ENCODE data around the gene TMC1. TPM values are rescaled to one million over a fixed set of nuclear protein-coding genes. Genes with fewer than 3 reads are reported as not detected.

TMC1 gene
- total and polyA plus RNA-seq, 4 experiments from 2014 or later = not detected

GRCh38 chr9:72623156-72623555 is 101.7 kb downstream of the TMC1 start:
- Histone ChIP-seq H3K27me3 (ENCODE audit: insufficient read depth, low read length) (no peaks in the 10 kb centered on the region), H3K27ac (ENCODE audit: low read depth, low read length) (no peak overlapping the region), H3K9me3 (ENCODE audit: control insufficient read depth in 1 of 2, low read length in 2 of 2) (no peaks in the 10 kb centered on the region), H3K36me3 (ENCODE audit: insufficient read depth, low read length) (no peaks in the 10 kb centered on the region), H3K4me3 (ENCODE audit: low read length in 2 of 2) (no peak overlapping the region), H3K4me1 (ENCODE audit: insufficient read depth, low read length) (no peaks in the 10 kb centered on the region)
- no peak for DNase-seq
- Mint-ChIP-seq H3K27me3 (peaks cover 0 to 3% of the 10 kb centered on the region in 2 donors), H3K4me3 (no peak overlapping the region), H3K27ac (no peak overlapping the region), H3K9me3 (no peaks in the 10 kb centered on the region), H3K36me3 (no peaks in the 10 kb centered on the region), H3K4me1 (no peaks in the 10 kb centered on the region)
- ChIA-PET CTCF (ENCODE audit: partially characterized antibody) (interaction anchor here (1.0 kb wide), 1 partner anchor 344 kb away, joined by 3 read pairs; no protein-coding TSS in a partner anchor), POLR2A (ENCODE audit: partially characterized antibody) (no interaction called here)
- intact Hi-C loops (cut with micrococcal nuclease) = no loop called here

GRCh38 chr9:72627147-72627546 is 105.7 kb downstream of the TMC1 start:
- POLR2A ChIA-PET (ENCODE audit: partially characterized antibody) = no interaction called here
- Histone ChIP-seq H3K4me1 (ENCODE audit: insufficient read depth, low read length) (no peaks in the 10 kb centered on the region), H3K27ac (ENCODE audit: low read depth, low read length) (no peak overlapping the region), H3K9me3 (ENCODE audit: control insufficient read depth in 1 of 2, low read length in 2 of 2) (no peaks in the 10 kb centered on the region), H3K27me3 (ENCODE audit: insufficient read depth, low read length) (no peaks in the 10 kb centered on the region), H3K36me3 (ENCODE audit: insufficient read depth, low read length) (no peaks in the 10 kb centered on the region), H3K4me3 (ENCODE audit: low read length in 2 of 2) (no peak overlapping the region)
- Mint-ChIP-seq H3K27me3 (no peaks in the 10 kb centered on the region), H3K36me3 (no peaks in the 10 kb centered on the region), H3K4me3 (no peak overlapping the region), H3K9me3 (peaks cover 0 to 4% (median 0%) of the 10 kb centered on the region in 8 donors), H3K27ac (no peak overlapping the region), H3K4me1 (no peaks in the 10 kb centered on the region)
- CTCF ChIA-PET (ENCODE audit: partially characterized antibody) = no interaction called here
- intact Hi-C loops (cut with micrococcal nuclease) = no loop called here
- no peak for DNase-seq

GRCh38 chr9:72627956-72628540 is 106.6 kb downstream of the TMC1 start:
- no peaks in the 10 kb centered on the region for H3K36me3 ChIP-seq (ENCODE audit: insufficient read depth, low read length)
- Mint-ChIP-seq H3K27me3 (no peaks in the 10 kb centered on the region), H3K27ac (no peak overlapping the region), H3K4me3 (no peak overlapping the region), H3K36me3 (no peaks in the 10 kb centered on the region), H3K9me3 (peaks cover 0 to 6% (median 0%) of the 10 kb centered on the region in 8 donors), H3K4me1 (no peaks in the 10 kb centered on the region)
- H3K9me3 ChIP-seq (ENCODE audit: control insufficient read depth in 1 of 2, low read length in 2 of 2) = no peaks in the 10 kb centered on the region
- no peaks in the 10 kb centered on the region for H3K4me1 ChIP-seq (ENCODE audit: insufficient read depth, low read length)
- CTCF ChIA-PET (ENCODE audit: partially characterized antibody) = interaction anchor here (1.4 kb wide), 1 partner anchor 348 kb away, joined by 3 read pairs; no protein-coding TSS in a partner anchor
- no peak overlapping the region for H3K4me3 ChIP-seq (ENCODE audit: low read length in 2 of 2)
- intact Hi-C loops (cut with micrococcal nuclease) = no loop called here
- no peak overlapping the region for H3K27ac ChIP-seq (ENCODE audit: low read depth, low read length)
- POLR2A ChIA-PET (ENCODE audit: partially characterized antibody) = no interaction called here
- DNase-seq = no peak
- no peaks in the 10 kb centered on the region for H3K27me3 ChIP-seq (ENCODE audit: insufficient read depth, low read length)

- intact Hi-C loops (cut with micrococcal nuclease) = no loop called here
- H3K27ac Mint-ChIP-seq = peak overlapping the region in 1 of 7 donors; percentile 5
- no peak for DNase-seq
- peaks cover 1 to 5% (median 5%) of the 10 kb centered on the region in 4 donors for H3K4me1 Mint-ChIP-seq
- no peaks in the 10 kb centered on the region for H3K36me3 Mint-ChIP-seq
- H3K4me3 Mint-ChIP-seq = no peak overlapping the region
- POLR2A ChIA-PET (ENCODE audit: partially characterized antibody) = no interaction called here
- CTCF ChIA-PET (ENCODE audit: partially characterized antibody) = no interaction called here
- no peaks in the 10 kb centered on the region for H3K9me3 ChIP-seq (ENCODE audit: control insufficient read depth in 1 of 2, low read length in 2 of 2)
- peaks cover 2 to 17% (median 4%) of the 10 kb centered on the region in 8 donors for H3K9me3 Mint-ChIP-seq
- H3K36me3 ChIP-seq (ENCODE audit: insufficient read depth, low read length) = no peaks in the 10 kb centered on the region
- H3K4me1 ChIP-seq (ENCODE audit: insufficient read depth, low read length) = no peaks in the 10 kb centered on the region
- no peaks in the 10 kb centered on the region for H3K27me3 ChIP-seq (ENCODE audit: insufficient read depth, low read length)
- H3K27ac ChIP-seq (ENCODE audit: low read depth, low read length) = no peak overlapping the region
- H3K27me3 Mint-ChIP-seq = peaks cover 3 to 5% of the 10 kb centered on the region in 2 donors
- H3K4me3 ChIP-seq (ENCODE audit: low read length in 2 of 2) = no peak overlapping the region
Measured at GRCh38 chr9:72633966-72634365, 112.6 kb downstream of the TMC1 start.

GRCh38 chr9:72635197-72635596 is 113.8 kb downstream of the TMC1 start:
- Mint-ChIP-seq H3K27ac (no peak overlapping the region), H3K4me1 (peaks cover 1 to 5% (median 5%) of the 10 kb centered on the region in 4 donors), H3K4me3 (no peak overlapping the region), H3K27me3 (peaks cover 5% of the 10 kb centered on the region in 2 donors), H3K36me3 (no peaks in the 10 kb centered on the region), H3K9me3 (peaks cover 2 to 17% (median 4%) of the 10 kb centered on the region in 8 donors)
- Histone ChIP-seq H3K9me3 (ENCODE audit: control insufficient read depth in 1 of 2, low read length in 2 of 2) (no peaks in the 10 kb centered on the region), H3K27me3 (ENCODE audit: insufficient read depth, low read length) (no peaks in the 10 kb centered on the region), H3K27ac (ENCODE audit: low read depth, low read length) (no peak overlapping the region), H3K4me1 (ENCODE audit: insufficient read depth, low read length) (no peaks in the 10 kb centered on the region), H3K36me3 (ENCODE audit: insufficient read depth, low read length) (no peaks in the 10 kb centered on the region), H3K4me3 (ENCODE audit: low read length in 2 of 2) (no peak overlapping the region)
- ChIA-PET POLR2A (ENCODE audit: partially characterized antibody) (no interaction called here), CTCF (ENCODE audit: partially characterized antibody) (no interaction called here)
- intact Hi-C loops (cut with micrococcal nuclease) = no loop called here
- peak in 2 of 5 donors; percentile 18 to 22 for DNase-seq

GRCh38 chr9:72636621-72637020 is 115.2 kb downstream of the TMC1 start:
- Mint-ChIP-seq H3K27me3 (peaks cover 5% of the 10 kb centered on the region in 2 donors), H3K4me3 (no peak overlapping the region), H3K36me3 (no peaks in the 10 kb centered on the region), H3K27ac (no peak overlapping the region), H3K9me3 (peaks cover 2 to 17% (median 4%) of the 10 kb centered on the region in 8 donors), H3K4me1 (peaks cover 1 to 5% (median 5%) of the 10 kb centered on the region in 4 donors)
- CTCF ChIA-PET (ENCODE audit: partially characterized antibody) = interaction anchor here (0.8 kb wide), 1 partner anchor 355 kb away, joined by 3 read pairs; no protein-coding TSS in a partner anchor
- Histone ChIP-seq H3K4me1 (ENCODE audit: insufficient read depth, low read length) (no peaks in the 10 kb centered on the region), H3K4me3 (ENCODE audit: low read length in 2 of 2) (no peak overlapping the region), H3K27ac (ENCODE audit: low read depth, low read length) (no peak overlapping the region), H3K27me3 (ENCODE audit: insufficient read depth, low read length) (no peaks in the 10 kb centered on the region), H3K36me3 (ENCODE audit: insufficient read depth, low read length) (no peaks in the 10 kb centered on the region), H3K9me3 (ENCODE audit: control insufficient read depth in 1 of 2, low read length in 2 of 2) (no peaks in the 10 kb centered on the region)
- POLR2A ChIA-PET (ENCODE audit: partially characterized antibody) = no interaction called here
- DNase-seq = no peak
- intact Hi-C loops (cut with micrococcal nuclease) = no loop called here

- H3K27me3 ChIP-seq (ENCODE audit: insufficient read depth, low read length) = no peaks in the 10 kb centered on the region
- POLR2A ChIA-PET (ENCODE audit: partially characterized antibody) = no interaction called here
- CTCF ChIA-PET (ENCODE audit: partially characterized antibody) = no interaction called here
Measured at GRCh38 chr9:72643651-72644050, 122.2 kb downstream of the TMC1 start.

More at GRCh38 chr9:72643651-72644050, 122.2 kb downstream of the TMC1 start:
- no peaks in the 10 kb centered on the region for H3K36me3 ChIP-seq (ENCODE audit: insufficient read depth, low read length)
- Mint-ChIP-seq H3K27me3 (peaks cover 5 to 6% of the 10 kb centered on the region in 2 donors), H3K4me3 (no peak overlapping the region), H3K27ac (no peak overlapping the region), H3K9me3 (no peaks in the 10 kb centered on the region), H3K36me3 (no peaks in the 10 kb centered on the region), H3K4me1 (no peaks in the 10 kb centered on the region)
- H3K27ac ChIP-seq (ENCODE audit: low read depth, low read length) = no peak overlapping the region
- no peak for DNase-seq
- no peak overlapping the region for H3K4me3 ChIP-seq (ENCODE audit: low read length in 2 of 2)
- H3K9me3 ChIP-seq (ENCODE audit: control insufficient read depth in 1 of 2, low read length in 2 of 2) = no peaks in the 10 kb centered on the region
- intact Hi-C loops (cut with micrococcal nuclease) = no loop called here
- H3K4me1 ChIP-seq (ENCODE audit: insufficient read depth, low read length) = no peaks in the 10 kb centered on the region

Measured in CD4-positive, alpha-beta memory T cell (primary cell).